Dermis microvascular lymphatic vessel endothelial cell (primary cell): Measurements from ENCODE around the gene TGFB1I1. TPM values are rescaled to one million over a fixed set of nuclear protein-coding genes. Genes with fewer than 3 reads are reported as not detected.
"Not testable (repeated sequence)": the region's sequence is repeated elsewhere in the genome, so short reads cannot be mapped to it uniquely, and the experiment has no call there.

Experiments
- DNase-seq, 2 donors: peaks; one replicate each; pipeline versions ENCODE4 v3.0.0 to v3.0.0-alpha.2; 2010; ENCODE audit warnings: low read depth in 2 of 2
- total RNA-seq: library from RNA; depleted of rRNA; stranded (reverse); fragments of >200 nt; gene quantifications from 2 replicates; pipeline ENCODE4 v1.2.1, GENCODE V29; 2014

The TGFB1I1 gene
- total RNA-seq, 1 donor from 2014 or later: 26.2 TPM

DNA sequence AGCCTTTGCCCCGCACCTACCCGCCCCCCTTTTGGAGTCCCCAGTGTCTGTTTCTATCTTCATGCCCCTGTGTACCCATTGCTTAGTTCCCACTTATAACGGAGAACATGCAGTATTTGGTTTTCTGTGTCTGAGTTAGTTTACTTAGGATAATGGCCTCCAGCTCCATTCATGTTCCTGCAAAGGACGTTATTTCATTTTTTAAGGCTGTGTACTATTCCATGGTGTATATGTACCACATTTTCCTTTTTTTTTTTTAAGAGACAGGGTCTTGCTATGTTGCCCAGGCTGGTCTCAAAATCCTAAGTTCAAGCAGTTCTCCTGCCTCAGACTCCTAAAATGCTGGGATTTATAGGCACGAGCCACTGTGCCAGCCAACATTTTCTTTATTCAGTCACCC, 4.1 kb upstream of the TGFB1I1 start:
- no peak for DNase-seq

DNA sequence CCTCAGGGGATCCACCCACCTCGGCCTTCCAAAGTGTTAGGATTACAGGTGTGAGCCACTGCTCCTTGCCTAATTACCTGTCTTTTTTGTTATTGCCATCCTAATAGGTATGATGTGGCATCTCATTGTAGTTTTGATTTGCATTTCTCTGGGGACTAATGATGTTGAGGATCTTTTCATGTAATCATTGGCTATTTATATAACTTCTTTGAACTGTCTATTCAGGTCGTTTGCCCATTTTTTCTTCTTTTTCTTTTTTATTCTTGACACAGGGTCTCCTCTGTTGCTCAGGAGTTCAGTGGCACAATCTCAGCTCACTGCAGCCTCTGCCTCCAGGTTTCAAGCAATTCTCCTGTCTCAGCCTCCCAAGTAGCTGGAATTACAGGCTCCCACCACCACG, 1.3 kb upstream of the TGFB1I1 start:
- no peak for DNase-seq

DNA sequence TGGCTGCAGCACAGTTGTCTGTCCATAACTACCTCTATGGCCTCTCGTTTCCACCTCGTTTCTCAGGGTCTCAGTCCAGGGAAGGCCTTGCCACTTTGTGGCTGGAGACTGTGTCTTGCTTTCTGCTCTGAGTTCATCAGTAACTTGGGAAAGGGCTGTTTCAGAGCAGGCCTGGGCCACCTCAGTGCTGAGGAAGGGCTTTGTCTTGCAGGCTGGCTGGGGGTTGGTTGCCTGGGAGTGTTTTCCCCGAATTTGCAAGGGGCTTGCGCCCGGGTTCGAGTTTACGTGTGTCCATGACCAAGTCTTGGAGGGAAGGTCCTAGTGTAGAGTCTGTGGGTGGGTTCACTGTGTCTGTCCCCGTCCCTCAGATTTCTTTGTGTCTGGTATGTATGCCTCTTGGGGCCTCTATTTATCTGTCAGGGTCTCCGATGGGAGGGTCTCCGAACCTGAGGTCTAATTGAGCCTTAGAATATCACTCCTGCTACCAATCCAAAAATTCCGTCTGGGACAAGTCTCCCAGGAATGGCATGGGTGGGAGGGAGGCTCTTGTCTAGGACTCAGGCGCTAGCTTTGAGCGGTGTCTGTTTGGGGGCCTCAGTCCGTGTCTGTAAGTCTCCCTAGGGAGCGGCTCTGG, 594 bp upstream of the TGFB1I1 start:
- DNase-seq: no peak

DNA sequence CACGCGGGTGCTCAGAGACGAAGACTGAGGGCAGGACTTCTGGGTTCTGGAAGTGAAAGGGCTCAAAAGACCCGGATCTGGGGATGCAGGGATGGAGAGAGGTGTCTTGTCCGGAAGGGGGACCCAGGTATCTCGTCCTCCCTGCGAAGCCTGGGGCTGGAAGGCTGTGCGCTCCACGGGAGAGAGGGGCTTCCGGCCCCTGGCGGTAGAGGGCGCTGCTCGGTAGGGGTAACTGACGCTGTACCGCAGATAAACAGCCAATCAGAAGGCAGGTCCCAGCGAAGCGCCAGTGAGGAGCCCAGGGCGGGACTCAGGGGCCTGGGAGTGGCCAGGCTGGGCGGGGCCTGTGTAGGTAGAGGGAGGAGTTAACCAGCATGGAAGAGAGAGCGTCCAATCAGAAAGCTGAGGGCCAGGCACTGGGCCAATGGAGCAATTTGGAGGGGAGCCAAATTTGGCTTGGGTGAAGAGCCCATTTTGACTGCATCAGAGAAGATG, 804 bp downstream of the TGFB1I1 start:
- peak; percentile 87 to 91 for DNase-seq

DNA sequence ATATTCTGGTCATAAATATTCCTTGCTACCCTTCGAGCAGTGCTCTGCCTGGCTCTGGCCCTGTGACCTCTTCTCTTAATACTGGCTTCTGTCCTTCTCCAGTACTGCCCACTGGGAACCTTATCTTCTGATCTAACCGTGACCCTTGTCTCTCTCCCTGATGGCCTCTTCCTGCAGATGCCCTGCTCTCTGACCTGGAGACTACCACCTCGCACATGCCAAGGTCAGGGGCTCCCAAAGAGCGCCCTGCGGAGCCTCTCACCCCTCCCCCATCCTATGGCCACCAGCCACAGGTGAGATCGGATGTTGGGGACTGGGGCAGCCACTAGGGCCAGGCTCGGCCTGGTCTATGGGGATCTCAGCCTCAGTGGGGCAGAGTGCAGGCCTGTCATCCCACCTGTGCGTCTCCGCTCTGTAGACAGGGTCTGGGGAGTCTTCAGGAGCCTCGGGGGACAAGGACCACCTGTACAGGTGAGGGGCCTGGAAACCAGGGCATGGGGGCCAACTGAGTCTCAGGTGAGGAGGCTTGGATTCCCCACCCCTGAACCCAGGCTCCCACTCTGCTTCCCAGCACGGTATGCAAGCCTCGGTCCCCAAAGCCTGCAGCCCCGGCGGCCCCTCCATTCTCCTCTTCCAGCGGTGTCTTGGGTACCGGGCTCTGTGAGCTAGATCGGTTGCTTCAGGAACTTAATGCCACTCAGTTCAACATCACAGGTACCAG, 1.5 kb downstream of the TGFB1I1 start:
- DNase-seq: no peak

DNA sequence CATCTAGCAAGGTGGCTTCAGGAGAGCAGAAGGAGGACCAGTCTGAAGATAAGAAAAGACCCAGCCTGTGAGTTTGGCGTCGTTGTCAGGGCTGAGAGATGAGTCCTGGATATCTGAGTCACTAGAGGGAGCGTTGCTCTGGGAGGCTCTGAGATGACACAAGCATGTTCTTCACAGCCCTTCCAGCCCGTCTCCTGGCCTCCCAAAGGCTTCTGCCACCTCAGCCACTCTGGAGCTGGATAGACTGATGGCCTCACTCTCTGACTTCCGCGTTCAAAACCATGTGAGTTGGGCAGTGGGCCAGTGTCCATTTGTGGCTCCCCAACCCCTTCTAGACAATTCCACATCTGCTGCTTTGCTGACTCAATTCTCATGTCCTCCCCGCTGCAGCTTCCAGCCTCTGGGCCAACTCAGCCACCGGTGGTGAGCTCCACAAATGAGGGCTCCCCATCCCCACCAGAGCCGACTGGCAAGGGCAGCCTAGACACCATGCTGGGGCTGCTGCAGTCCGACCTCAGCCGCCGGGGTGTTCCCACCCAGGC, 2.3 kb downstream of the TGFB1I1 start:
- no peak for DNase-seq

DNA sequence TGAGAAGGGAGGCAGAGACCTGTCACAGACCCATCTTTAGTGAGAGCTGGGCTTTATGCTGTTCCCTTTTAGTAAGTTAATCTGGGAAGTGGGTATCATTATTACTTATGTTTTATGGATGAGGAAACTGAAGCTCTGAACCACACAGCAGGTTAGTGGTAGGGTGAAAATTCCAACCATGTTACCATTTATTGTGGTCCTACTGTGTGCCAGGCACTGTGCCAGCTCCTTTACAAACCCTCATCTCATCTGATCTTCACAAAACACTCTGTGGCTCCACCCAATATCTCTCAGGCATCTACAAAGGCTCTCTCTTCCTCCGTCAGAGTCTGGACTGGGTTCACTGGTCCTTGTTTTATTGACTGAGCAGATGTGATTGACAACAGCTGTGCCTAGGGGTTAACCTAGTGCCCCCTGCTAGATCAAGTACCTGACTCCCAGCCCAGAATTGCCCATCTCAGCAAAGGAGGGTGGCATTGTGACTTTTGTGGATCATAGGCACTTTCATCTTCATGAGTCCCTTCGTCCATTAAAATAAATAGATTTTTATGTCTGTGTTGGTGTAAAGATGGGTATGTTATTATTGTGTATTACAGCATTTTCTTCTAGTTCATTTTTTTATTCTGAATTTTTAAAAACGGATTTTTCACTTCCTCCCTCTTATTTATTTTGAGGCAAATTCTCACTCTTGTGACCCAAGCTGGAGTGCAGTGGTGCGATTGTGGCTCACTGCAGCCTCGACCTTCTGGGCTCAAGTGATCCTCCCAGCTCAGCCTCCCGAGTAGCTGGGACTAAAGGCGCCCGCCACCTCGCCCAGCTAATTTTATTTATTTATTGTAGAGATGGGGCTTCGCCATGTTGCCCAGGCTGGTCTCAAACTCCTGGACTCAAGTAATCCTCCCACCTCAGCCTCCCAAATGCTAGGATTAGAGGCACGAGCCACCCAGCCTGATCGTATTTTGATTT, 3.1 kb downstream of the TGFB1I1 start:
- no peak for DNase-seq

DNA sequence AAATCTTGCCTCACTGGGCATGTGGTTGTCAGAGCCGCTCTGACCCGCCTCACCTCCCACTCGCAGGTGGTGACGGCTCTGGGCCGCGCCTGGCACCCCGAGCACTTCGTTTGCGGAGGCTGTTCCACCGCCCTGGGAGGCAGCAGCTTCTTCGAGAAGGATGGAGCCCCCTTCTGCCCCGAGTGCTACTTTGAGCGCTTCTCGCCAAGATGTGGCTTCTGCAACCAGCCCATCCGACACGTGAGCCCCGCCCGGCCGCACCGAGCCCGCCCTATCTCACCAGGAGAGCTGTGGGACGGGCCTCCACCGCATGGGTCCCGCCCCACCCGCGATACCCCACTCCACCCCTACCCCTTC, 4.0 kb downstream of the TGFB1I1 start:
- no peak for DNase-seq

DNA sequence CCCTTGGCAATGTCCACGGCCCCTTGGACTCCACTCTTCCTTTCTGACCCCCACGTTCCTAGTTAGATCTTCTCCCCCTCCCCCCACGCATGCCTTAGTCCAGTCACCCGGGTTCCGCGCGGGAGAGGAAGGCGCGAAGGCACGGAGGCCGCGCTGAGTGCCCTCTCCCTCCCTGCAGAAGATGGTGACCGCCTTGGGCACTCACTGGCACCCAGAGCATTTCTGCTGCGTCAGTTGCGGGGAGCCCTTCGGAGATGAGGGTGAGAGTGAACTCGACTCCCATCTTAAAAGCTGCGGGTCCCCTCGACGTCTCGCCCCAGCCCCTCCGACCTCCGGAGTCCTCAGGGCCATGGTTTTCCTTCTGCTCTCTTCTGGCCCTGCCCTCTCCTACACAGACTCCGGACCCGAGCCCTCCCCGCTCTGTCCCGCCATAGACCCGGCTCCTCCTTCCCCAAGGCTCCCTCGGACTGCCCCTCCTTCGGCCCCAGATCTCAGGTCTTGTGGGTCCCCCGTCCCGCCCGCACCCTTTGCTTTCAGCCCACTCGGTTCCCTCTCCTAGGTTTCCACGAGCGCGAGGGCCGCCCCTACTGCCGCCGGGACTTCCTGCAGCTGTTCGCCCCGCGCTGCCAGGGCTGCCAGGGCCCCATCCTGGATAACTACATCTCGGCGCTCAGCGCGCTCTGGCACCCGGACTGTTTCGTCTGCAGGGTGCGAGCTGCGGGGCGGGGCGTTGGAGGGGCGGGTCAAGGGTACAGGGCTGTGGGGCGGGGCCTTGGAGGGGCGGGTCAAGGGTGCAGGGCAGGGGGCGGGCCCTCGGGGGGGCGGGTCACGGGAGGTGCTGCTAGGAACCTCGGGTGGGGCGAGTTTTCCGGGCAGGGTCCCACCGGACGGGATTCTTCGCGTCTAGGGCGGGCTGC, 4.6 kb downstream of the TGFB1I1 start:
- no peak for DNase-seq

DNA sequence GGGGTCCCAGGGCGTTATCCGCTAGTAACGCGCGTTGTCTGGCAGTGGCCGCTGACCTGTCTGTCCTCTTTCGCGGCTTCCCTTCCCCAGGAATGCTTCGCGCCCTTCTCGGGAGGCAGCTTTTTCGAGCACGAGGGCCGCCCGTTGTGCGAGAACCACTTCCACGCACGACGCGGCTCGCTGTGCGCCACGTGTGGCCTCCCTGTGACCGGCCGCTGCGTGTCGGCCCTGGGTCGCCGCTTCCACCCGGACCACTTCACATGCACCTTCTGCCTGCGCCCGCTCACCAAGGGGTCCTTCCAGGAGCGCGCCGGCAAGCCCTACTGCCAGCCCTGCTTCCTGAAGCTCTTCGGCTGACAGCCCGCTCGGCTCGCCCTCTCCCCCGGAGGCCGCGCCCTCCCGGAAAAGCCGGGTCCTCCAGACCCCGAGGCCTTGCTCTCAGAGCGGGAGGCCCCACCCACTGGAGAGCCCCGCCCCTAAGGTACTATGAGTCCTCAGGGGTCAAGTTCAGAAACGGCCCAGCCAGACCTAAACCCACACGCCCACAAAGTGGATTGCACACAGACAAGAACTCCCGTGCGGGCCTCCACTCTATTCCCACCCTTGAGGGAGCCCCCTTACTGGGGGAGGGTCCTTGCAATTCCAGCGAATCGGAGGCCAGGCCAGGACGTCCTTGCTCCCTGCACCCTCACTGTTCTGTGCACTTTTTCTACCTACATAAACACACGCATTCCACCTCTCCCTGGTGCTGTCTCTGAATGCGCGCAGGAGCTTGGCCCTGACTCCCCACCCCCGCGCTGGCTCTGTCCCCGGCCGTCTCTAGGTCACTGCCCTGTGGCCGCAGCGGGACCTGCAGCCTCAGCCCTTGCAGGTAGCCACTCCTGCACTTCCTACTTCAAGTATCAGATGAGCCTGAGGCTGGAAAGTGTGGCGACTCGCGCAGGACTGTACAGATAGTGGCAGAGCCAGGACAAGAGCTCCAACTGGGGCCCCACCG, 5.6 kb downstream of the TGFB1I1 start:
- no peak for DNase-seq

DNA sequence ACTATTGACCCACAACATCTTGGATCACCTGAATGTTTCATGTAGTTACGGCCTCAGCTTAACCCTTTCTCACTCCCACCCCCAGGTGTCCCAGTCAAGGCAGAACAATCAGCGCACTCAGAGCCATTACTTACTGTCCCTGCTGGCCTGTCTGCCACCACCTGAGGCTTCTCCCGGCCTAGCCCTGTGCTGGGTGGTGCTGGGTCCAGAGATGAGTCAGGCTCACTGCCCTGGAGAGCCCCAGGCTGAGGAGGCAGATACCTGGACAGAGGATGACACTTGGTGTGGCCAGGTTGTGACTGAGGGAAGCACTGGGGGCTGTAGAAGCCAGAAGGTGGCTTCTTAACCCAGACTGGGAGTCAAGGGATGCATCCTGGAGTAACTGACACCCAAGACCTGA, 7.0 kb downstream of the TGFB1I1 start:
- DNase-seq: no peak

DNA sequence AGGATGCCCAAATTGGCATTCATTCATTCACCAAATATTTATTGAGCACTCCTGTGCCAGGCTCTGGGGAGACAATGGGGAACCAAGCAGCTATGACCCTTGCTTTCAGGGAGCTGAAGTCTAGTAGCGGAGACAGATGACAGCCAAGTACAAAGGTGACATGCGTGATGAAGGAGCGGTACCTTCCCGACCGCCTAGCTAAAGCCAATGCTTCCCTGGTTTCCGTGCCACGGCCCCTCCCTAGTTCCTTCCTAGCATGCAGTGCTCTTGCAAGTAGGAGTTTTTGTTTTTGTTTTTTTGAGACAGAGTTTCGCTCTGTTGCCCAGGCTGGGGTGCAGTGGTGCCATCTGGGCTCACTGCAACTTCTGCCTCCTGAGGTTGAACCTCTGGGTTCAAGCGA, 7.8 kb downstream of the TGFB1I1 start:
- DNase-seq: no peak

DNA sequence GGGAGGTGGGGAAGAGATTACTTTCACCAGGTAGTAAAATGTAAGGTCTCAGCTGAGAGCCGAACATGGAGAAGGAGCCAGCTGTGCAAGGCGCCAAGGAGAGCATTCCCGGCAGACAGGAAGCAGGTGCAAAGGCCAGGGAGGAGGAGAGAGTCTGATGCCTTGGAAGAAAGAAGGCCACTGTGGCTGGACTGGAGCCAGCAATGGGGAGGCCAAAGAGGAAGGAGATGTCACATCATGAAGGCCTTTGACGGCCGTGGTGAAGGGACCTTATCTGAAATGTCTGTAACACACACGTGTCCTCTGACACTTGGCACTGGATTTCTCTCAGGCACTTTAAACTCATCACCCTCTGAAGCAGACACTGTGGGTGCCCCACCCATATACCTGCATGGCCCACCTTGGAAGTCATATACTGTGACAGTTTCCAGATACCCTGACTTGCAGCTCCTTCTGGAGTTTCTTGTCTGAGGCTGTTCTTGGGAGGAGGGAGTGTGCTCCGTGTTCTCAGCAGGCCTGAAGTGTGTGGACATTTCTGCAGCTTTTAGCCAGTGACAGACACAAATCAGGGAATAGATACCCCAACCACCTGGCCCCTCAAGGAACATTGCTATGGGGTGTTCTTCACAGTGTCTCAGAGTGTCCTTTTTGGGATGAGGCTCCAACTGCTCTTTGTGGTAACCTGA, 9.0 kb downstream of the TGFB1I1 start:
- DNase-seq: peak in 1 of 2 donors; percentile 30

DNA sequence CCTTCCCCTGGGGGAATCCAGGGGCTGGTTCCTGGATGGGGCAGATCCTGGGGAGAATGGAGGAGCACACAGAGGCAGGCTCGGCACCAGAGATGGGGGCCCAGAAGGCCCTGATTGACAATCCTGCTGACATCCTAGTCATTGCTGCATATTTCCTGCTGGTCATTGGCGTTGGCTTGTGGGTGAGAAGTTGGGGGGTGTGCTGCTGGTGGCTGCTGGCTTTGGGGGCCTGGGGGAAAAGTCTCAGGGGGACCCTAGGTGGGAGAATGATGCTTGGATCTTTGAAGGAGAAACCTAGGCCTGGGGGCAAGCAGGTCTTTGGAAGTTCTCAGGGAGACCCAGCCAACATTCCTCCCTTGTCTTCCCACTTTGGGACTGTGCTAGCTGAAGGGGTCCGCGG, 11.1 kb downstream of the TGFB1I1 start, which contains the start of gene SLC5A2:
TSS of gene SLC5A2 (plus strand) at position 43 of the 400 bp plus-strand sequence. CDS start at position 57, 14 bp downstream.
- no peak for DNase-seq

DNA sequence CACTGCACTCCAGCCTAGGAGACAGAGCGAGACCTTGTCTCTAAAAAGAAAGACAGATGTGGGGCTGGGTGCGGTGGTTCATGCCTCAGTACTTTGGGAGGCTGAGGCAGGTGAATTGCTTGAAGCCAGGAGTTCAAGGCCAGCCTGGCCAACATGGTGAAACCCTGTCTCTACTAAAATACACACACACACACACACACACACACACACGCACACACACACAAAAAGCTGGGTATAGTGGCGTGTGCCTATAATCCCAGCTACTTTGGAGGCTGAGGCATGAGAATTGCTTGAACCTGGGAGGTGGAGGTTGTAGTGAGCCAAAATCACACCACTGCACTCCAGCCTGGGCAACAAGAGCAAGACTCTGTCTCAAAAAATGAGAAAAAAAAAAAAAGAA, 12.1 kb downstream of the TGFB1I1 start:
- DNase-seq: not testable (repeated sequence)

DNA sequence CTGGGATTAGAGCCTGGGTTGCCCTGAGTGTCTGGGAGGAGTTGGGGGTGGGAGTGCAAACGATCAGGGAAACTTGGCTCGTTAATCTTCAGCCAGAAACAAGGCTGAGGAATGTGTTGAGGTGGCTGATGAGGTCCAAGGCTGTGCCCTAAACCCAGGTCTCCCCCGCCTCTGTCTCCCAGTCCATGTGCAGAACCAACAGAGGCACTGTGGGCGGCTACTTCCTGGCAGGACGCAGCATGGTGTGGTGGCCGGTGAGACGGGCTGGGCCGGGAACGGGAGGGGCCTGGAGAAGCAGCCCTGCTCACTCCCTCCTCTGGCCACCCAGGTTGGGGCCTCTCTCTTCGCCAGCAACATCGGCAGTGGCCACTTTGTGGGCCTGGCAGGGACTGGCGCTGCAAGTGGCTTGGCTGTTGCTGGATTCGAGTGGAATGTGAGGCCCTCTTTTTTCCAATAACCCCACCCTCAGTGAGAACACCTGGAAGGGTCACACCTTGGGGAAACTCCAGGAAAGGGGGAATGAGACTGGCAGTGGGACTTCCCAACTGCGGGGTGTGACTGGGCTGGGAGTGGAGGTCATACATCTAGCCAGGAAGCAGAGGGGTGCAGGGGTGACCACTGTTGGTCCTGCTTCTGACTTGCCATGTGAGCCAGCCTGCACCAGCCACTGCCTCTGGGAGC, 12.7 kb downstream of the TGFB1I1 start:
- DNase-seq: no peak

DNA sequence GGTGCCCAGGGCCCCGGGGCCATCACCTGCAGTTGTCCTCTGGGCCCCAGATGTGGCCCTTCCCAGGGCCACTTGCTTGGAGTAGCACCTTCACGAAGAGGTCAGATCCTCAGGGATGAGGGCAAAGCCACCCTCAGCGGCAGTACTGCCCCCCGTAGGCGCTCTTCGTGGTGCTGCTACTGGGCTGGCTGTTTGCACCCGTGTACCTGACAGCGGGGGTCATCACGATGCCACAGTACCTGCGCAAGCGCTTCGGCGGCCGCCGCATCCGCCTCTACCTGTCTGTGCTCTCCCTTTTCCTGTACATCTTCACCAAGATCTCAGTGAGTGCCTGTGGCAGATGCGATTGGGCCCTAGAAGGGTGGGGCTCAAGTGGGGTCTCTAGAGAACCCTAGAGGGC, 13.6 kb downstream of the TGFB1I1 start:
- DNase-seq: no peak

DNA sequence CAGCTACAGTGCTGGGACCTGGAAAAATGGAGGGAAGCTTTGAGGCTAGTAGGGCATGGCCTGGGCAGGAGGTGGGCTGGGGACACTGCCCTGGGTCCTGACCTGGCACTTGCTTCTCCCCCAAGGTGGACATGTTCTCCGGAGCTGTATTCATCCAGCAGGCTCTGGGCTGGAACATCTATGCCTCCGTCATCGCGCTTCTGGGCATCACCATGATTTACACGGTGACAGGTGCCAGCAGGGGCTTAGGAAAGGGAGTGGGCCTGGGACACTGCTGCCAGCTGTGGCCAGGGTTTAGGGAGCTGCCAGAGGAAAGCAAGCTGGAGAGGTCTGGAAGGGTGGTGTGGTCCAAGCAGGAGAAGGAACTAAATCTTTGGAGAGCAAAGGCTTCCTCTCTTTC, 14.1 kb downstream of the TGFB1I1 start:
- DNase-seq: no peak
